Stimulated activated CD8-positive, alpha-beta memory T cell treated with anti-CD3 and anti-CD28 coated beads, Interleukin-7, amount 100 ng/mL, for 48 hours (primary cell): ENCODE results near the gene ZDHHC8.

Source experiments
- DNase-seq, 2 donors: peaks; one replicate each; pipeline ENCODE4 v3.0.0-alpha.2; 2020; ENCODE audit warnings: low read depth in 1 of 2; ENCODE audit errors: extremely low read depth in 1 of 2

The ZDHHC8 gene

DNA sequence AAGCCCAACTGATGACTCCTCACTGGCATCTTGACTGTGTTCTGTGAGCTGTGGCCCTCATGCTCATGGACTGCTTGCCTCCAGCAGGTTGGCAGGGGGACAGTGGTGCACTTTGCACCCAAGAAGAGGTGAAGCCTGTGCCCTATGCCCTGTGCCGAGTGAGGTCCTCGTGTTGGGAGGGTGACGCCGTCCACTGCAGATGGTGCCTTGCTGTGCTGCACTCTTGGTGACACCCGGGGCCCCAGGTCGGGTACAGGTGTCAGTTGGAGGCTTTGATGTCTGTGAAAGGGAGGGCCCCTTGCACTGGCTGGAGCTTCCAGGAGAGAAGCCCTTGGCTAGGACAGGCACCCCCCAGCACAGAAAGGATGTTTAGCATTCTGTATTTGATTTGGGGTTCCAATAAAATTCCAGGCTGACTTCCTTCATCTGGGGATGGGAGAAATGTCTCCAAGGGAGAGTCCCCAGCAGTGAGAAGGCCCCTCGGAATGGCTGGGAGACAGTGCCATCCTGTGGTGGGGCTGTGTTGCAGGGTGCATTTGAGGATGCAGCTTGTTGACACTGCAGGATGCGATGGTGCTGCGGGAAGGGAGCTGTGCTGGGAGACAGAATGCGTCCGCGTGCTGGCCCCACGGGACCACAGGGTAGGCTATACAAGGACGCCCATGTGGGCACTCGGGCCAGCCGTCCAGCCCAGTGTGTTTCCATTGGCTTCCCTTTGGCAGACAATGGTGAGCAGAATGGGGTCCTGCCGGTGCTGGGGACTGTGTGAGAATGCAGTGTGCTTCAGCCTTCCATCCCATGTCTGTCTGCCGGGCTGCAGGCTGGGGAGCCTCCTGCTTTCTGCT lies 2.5 kb upstream of the ZDHHC8 start:
- peak in 1 of 2 donors; percentile 35 for DNase-seq

DNA sequence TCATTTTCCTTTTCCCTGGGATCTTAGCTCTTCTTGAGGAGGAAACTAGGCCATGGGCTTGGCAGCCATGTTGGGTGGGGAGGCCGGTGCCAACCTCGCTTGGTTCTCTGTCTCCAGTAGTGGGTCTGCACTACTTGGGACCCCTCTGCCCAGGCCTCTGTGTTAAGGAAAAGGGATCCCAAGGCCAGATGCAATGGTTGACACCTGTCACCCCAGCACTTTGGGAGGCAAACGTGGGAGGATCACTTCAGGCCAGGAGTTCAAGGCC lies 1.9 kb upstream of the ZDHHC8 start:
- no peak for DNase-seq

DNA sequence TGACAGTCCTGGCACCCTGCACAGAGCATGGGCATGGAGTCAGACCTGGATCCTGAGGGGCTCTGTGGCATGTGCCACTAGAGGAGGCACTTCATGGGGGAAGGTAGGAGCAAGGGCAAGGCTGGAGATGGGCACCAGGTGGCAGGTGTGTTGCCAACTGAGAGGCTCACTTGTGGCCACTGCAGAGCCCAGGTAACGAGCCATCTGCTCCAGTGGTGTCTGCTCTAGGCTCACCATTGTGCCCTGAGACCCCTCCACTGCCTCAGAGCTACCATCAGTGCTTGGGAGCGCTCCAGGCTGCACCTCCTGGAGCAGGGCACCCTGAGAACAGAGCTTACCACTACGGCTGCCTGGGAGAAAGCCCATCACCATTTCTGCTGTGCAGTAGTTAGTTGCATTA lies 1.3 kb upstream of the ZDHHC8 start:
- DNase-seq, result no peak

GRCh38 chr22:20130731-20131596 lies 640 bp upstream of the ZDHHC8 start:
- DNase-seq, result peak; percentile 55 to 68

- no peak for DNase-seq
Measured at GRCh38 chr22:20131859-20132685, 468 bp downstream of the ZDHHC8 start.

DNA sequence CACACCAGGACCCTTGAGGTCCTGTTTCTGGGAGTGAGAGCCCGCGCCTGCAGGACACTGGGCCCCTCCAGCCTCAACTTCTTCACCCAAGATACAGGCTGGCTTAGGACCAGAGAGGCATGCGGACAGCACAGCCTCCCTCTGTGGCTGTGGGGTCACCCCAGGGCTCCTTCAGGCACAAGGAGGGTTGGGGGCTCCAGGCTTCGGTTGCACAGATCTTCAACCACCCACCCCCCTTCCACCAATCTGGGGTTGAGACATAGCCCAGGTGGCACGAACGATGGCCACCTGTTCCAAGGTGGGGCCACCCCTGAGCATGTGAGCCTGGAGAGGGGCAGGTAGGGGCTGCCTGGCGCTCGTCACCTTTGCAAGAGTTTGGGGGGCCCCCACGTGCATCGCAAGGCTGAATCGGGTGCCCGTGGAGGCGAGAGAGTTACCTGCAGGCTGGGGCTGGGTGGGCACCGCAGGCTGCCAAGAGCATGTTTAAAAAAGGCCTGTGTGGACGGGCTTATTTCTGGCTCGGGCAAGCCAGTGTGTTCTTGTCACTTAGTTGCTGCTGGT lies 1.2 kb downstream of the ZDHHC8 start:
- no peak for DNase-seq

DNA sequence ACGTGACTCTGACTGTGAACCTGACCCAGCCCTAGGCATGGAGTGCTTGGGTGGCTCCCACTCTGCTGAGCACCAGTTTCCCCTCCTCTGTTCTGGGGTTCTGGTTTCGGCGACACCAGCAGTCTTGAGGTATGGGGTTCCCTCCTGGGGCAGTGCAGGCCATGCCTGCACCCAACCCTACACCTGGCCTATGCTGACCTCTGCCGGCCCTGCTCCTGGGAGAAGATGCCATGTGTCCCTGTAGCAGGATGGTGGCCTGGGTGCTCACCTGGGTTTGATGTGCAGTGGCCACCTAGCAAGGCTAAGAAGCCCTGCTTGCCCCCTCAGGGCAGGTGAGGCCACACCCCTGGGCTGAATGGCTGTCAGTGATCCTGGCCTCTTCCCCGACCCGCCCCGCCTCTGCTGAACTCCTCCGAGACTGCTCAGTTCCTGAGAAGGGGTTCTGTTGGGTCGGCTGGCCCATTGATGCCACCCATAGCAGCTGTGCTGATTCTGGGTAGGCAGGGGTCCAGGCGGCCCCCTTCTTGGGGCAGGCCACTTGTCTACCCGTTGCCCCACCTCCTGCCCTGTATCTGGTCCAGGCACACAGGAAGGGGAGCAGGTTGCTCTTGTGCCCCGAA lies 2.4 kb downstream of the ZDHHC8 start:
- DNase-seq, result no peak

GRCh38 chr22:20135265-20135664 lies 3.7 kb downstream of the ZDHHC8 start:
- no peak for DNase-seq

DNA sequence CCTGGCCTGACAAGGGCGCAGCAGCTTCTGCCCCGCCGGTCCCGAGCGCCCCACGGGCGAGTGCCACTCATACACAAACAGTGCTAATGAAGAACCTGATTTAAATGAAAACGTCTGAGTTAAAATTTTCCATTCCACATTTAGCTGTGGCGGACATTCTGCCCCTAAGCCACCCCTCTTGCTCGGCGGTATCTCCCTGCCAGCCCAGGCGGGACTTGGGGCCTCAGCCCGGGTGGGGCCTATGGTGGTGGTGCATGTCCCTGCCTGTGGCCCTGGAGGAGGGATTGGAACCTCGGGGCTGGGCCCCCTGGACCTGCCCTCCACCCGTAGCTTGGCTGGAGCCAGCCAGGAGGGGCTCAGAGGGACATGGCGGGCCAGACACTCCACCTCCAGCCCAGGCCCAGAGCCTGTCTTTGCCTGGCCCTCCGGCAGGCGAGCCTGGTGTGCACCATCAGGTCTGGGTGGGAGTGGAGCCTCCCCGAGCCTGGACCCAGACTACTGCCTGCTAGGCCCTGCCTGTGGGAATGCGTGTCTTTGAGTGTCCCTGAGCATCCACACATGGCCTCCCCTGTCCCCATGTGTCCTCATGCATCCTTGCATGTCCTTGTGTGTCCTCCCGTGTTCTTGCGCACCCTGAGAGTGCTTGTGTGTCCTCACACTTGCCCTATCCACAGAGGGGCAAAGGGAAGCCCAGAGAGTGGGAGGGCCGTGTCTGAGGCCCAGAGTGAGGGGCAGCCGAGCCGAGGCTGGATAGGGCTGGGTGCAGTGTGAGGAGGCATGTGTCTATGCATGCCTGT lies 4.4 kb downstream of the ZDHHC8 start:
- no peak for DNase-seq

GRCh38 chr22:20136603-20136873 lies 4.9 kb downstream of the ZDHHC8 start:
- DNase-seq, result no peak

DNA sequence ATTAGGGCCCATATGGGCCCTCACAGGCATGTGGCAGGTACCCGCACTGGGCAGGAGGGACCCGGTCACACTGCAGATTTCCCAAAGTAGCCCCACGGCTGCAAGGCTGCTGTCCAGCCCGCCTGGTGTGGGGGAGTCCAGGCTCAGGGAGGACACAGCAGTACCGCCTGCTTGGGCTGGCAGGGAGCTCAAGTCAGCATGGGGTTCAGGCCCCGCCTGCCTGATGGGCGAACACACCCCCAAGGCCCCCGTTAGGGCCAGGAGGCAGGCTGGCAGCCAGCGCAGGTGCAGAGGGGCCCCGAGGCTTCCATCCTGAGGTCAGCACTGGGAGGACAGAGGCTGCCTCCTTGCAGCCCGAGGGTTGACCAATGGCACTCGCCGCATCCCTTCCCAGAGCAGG lies 5.5 kb downstream of the ZDHHC8 start:
- no peak for DNase-seq

- no peak for DNase-seq
Measured at GRCh38 chr22:20137671-20138416, 6.2 kb downstream of the ZDHHC8 start.

GRCh38 chr22:20138417-20138738 lies 6.8 kb downstream of the ZDHHC8 start:
- no peak for DNase-seq

DNA sequence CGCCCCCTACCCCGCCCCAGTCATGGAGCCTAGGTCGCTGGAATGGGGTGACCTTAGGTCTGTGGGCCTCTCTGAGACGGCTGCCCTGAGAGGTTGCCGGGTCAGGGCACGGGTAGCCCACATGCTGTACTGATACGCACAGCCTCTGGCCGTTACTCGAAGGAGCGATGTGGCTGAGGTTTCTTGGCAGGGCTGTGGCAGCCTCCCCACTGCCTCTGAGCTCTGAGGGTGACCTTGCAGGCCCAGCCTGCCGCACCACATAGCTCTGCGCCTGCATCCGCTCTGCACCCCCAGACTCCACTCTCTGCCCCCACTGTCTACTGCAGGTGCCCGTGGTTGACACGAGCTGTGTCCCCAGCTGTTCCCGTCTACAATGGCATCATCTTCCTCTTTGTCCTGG lies 7.3 kb downstream of the ZDHHC8 start:
- DNase-seq, result no peak

DNA sequence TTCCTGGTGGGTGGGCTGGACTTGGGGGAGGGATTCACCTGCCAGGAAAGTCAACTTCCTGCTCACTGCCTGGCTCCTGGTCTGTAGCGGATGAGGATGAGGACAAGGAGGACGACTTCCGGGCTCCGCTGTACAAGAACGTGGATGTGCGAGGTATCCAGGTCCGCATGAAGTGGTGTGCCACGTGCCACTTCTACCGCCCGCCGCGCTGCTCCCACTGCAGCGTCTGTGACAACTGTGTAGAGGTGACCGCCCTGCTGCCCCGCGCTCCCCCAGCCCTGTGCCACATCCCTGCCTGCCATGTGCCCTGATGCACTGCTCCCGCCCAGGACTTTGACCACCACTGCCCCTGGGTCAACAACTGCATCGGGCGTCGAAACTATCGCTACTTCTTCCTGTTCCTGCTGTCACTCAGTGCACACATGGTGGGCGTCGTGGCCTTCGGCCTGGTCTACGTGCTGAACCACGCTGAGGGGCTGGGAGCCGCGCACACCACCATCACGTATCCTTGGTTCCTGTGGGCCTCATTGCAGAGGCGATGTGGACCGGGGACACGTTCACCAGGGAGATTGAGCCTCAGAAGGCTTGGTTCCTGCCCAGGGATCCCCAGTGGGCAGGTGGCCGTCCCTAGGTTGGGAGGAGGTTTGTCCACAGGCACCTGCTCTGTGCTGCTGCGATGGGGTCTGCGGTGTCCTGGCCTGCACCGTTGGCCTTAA lies 7.9 kb downstream of the ZDHHC8 start:
- no peak for DNase-seq

- DNase-seq, result no peak
Measured at GRCh38 chr22:20140107-20140445, 8.5 kb downstream of the ZDHHC8 start.

GRCh38 chr22:20140521-20140964 lies 8.9 kb downstream of the ZDHHC8 start:
- DNase-seq, result no peak

GRCh38 chr22:20141186-20142077 lies 9.8 kb downstream of the ZDHHC8 start:
- DNase-seq, result no peak
